HG03520 (cell line): Measurements from ENCODE around the gene ZNF417.
"Not testable (repeated sequence)": the region's sequence is repeated elsewhere in the genome, so short reads cannot be mapped to it uniquely, and the experiment has no call there.

ENCODE experiments used
- ATAC-seq: cut with Tn5 transposase; IDR thresholded peaks from one replicate; pipeline ENCODE4 v1.9.1; 2021; ENCODE audit warnings: mild to moderate bottlenecking, moderate library complexity; ENCODE audit not compliant: unreplicated experiment

The ZNF417 gene

GRCh38 chr19:57888107-57888559, 28.3 kb downstream of the ZNF417 start:
- no peak for ATAC-seq

GRCh38 chr19:57887195-57887941, 29.0 kb downstream of the ZNF417 start:
- no peak for ATAC-seq

- ATAC-seq: no peak
Measured at GRCh38 chr19:57886046-57886445, 30.3 kb downstream of the ZNF417 start.

GRCh38 chr19:57873883-57874799, 42.3 kb downstream of the ZNF417 start:
- not testable (repeated sequence) for ATAC-seq

- ATAC-seq: no peak
Measured at GRCh38 chr19:57872450-57872849, 43.9 kb downstream of the ZNF417 start.

- ATAC-seq: no peak
Measured at GRCh38 chr19:57870225-57870624, 46.2 kb downstream of the ZNF417 start.

- ATAC-seq: not testable (repeated sequence)
Measured at GRCh38 chr19:57869655-57870054, 46.7 kb downstream of the ZNF417 start.

- no peak for ATAC-seq
Measured at GRCh38 chr19:57867868-57868492, 48.4 kb downstream of the ZNF417 start.
